HG03571 (cell line): Measurements from ENCODE around the gene RHEBL1.

Experiments
- ATAC-seq: cut with Tn5 transposase; IDR thresholded peaks from one replicate; pipeline ENCODE4 v1.9.1; 2021; ENCODE audit not compliant: unreplicated experiment

Gene RHEBL1

DNA sequence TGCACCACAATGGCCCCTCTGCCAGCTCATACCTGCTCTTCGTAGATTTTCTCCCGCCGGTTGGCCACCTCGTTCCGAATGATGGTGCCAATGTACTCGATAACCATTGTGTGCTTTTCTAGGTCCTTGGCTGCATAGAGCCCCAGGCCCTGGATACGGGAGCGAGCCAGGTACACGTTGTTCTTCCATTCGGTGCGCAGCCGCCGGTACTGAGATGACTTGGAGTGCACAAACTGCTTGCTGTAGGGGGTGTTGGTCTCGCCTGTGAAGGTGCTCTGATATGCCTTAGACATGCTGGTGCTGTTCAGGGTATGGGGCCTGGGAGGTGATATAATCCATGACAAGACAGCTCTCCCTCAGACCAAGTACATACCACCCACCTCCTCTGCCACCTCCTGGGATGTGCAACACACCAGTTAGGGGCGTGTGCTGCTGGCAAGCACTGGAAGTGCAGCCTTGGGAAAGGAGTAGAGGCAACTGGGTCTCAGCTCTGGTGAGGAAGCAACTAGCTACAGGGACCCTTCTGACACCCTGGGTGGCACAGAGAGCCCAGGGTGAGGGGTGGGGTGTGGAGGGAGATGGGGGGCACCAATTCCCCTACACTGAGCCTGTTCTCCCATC is 47.1 kb downstream of the RHEBL1 start:
- no peak for ATAC-seq

DNA sequence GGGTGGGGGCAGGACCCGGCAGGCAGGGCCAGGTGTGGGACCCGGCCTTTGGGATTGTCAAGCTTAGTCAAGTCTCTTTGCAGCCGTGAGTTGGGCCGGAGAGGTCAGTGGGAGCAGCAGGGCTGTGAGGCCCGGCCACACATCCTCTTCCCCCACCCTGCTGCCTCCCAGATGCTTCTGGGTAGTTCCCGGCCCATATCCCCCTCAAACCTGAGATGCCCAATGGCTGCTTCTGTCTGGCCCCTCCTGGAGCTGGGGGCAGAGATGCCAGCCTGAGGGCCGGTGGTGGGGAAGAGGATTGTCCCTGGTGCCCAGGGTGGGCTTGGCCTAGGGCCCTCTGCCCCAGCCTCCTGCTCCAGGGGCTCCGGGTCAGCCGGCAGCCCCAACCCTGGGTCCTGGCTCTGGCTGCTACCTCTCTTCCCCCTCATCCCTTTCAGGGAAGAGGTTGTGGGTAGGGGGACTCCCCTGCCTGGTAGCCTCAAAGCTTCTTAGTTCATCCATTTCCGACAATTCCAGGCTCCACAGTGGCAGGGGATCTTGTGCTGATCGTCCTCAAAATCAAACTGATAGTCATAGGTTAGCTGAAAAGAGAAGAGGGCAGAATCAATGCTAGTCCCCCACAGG is 48.4 kb downstream of the RHEBL1 start:
- no peak for ATAC-seq

DNA sequence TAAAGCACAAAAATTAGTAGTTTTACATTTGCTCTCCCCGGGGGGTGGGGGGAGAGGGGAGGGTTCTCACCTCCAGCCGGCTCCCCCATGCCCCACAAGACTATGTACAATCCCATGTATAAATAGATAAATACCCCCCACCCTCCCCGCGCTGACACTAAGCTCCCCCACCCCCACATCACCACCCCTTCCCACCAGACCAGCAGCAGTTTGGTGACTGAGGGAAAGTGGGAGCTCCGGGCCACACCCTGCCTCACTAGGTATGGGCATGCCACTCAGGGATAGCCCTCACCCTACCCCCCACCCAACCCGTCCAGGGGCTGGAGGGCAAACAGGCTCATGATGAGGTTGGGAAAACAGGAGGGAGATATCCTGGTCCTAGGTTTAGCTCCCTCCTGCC is 49.3 kb downstream of the RHEBL1 start:
- no peak for ATAC-seq

DNA sequence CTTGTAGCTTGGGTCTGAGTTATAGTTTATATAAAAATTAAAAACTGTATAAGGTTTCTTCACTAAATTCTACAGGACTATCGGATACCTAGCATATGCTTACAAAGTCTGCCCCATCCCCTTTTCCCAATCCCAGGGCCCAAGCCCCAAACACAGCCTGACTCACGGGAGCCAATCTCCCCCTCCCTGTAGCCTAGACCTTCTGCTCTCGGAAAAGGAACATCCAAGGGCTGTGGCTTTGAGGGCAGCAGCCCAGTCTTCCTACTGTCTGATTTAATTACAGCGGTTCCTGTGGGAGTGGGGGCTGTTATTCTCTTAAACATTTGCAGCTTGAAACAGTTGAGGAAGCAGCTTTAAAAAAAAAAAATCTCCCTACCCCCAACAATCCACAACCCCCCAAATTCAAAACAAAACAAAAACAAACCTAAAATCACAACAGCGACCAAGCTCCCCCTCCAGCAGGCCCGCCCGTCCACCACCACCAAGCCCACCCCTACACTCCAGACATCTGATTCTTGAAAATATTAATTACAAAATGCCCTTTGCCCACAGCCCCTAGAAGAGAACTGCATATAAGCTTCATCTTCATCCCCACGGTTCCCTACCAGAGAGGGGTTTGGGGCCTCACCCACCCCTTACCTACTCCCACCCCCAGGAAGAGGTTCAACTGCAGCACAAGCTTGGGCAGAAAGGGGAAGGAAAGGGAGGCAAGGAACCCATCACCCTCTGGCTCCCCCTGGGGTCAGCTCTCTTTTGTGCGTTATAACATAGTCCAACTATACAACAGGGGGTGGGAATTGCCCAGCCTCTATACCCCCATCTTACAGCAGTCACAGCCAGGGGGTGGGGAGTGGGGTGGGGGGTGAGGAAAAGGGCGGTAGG is 50.1 kb downstream of the RHEBL1 start:
- ATAC-seq: no peak

DNA sequence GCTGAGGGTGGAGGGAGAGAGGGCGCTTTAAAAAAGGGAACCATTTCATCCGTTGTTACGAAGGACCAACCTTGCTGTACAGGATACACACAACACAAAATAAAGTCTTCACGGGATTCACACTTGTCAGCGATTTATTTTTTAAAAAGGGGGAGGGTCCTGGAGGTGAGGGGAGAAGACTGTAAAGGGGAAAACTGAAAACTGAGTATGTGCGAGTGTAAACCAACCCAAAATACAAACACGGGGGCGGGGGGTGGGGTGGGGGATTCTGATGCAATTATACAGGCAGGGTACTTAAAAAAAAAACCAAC is 50.7 kb downstream of the RHEBL1 start:
- no peak for ATAC-seq

DNA sequence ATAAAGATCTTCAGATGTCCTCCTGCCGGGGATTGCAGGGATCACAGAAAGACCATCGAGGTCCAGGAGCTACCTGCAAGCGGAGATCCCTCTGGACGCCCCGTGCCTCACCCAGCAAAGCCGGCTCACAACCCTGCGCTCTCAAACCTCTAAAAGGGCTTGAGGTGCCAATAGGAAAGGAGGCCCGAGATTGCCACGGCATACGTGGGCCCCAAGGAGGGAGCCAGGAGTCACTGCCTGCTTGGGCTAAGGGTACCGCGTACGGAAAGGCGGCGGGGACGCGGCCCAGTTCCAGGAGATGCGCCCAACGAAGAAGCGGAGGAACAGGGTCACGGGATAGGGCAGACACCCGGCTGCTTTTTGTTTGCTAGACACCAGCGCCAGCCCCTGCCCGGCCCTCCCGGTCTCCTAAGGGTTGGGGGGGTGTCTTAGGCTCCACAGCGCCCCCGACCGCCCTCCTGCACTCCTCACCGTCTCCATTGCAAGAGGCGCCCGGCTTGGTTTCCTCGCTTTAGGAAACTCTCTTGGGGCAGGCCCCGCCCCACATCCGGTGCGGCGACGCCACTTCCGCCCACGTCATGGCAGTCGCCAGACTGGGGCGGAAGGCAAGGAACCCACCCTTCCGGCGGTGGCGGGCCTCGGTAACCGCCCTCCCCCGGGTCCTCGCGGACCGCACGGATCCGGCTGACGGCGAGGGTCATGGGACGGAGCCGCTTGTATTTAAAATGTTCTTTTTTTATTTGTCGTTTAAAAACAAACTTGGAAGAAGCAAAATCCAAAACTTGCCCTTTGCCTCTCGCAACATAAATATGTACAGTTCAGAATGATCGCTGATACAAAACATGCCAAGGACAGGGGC is 51.3 kb downstream of the RHEBL1 start, which contains the start of gene PRKAG1:
Gene PRKAG1 (minus strand): TSS at position 516 of the 859 bp plus-strand sequence. CDS start 36 bp downstream, at position 480.
- ATAC-seq: peak; percentile 87

DNA sequence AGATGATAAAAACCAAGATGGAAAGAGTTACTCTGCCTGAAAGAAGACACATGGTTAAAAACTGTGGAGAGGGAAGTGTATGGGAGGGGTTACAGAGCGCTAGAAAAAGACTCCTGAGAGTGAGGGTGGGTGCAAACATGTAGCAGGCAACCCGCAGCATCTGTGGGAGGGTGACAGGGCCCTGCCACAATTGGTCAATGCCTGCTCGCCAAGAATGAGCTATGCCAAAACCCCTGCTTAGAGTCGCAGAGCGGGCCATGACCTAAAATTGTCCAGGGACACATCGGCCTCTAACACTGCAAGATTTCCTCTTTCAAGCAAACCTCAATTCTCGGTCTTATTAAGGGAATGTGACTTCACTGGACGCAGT is 51.9 kb downstream of the RHEBL1 start:
- ATAC-seq: no peak

DNA sequence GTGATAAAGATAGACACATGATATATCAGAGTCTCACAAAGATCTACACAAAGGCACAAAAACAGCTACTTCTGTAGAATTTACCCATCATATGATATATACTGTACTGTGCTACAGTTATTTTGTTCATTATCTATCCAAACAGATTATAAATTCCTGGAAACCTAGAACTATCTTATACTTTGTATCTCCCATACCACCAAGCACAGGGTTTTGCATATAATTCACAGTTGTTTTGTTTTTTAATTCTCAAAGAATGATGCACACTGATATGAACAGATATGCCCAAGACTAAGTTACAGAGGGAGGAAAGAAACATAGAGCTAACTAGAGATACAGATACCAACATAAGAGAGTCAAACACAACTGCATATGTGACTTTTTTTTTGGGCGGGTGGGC is 54.6 kb downstream of the RHEBL1 start:
- ATAC-seq: no peak
